ENCODE data around the gene NEK6.

- no peak for TF ChIP-seq POLR2A (IDR thresholded peaks at IDR 0.05)
- TF ChIP-seq CTCF (IDR thresholded peaks at IDR 0.05), result no peak
Observed at GRCh38 chr9:124368692-124369091, 110.9 kb downstream of the NEK6 start.

Measured in upper lobe of left lung (tissue), 4 donors.